ENCODE measurements around the gene ENTREP1.

DNA sequence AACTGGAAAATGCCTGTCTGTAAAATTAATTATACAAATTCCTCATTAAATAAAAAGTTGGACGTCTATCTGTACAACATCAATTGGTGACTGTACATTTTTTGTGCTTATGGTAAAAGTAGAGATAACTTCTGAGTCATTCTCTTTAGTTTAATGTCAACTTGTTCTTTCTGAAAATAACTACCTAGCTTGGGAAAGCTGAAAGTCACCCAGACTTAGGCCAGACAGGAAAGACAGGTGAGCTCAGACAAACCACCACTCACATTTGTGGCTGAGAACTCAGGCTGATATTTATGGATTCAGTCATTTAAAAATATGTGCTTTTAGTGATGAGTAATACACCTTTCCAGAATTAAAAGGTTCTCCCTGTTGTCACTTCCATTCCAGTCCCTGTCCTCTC, 31.9 kb upstream of the ENTREP1 start:
- TF ChIP-seq POLR2AphosphoS5 (IDR thresholded peaks at IDR 0.05; ENCODE audit: low read depth): no peak
- TF ChIP-seq, protein P1, sequence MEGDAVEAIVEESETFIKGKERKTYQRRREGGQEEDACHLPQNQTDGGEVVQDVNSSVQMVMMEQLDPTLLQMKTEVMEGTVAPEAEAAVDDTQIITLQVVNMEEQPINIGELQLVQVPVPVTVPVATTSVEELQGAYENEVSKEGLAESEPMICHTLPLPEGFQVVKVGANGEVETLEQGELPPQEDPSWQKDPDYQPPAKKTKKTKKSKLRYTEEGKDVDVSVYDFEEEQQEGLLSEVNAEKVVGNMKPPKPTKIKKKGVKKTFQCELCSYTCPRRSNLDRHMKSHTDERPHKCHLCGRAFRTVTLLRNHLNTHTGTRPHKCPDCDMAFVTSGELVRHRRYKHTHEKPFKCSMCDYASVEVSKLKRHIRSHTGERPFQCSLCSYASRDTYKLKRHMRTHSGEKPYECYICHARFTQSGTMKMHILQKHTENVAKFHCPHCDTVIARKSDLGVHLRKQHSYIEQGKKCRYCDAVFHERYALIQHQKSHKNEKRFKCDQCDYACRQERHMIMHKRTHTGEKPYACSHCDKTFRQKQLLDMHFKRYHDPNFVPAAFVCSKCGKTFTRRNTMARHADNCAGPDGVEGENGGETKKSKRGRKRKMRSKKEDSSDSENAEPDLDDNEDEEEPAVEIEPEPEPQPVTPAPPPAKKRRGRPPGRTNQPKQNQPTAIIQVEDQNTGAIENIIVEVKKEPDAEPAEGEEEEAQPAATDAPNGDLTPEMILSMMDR (conservative IDR thresholded peaks at IDR 0.05; ENCODE audit: low read depth in 2 of 2): no peak
- TF ChIP-seq, protein P2, sequence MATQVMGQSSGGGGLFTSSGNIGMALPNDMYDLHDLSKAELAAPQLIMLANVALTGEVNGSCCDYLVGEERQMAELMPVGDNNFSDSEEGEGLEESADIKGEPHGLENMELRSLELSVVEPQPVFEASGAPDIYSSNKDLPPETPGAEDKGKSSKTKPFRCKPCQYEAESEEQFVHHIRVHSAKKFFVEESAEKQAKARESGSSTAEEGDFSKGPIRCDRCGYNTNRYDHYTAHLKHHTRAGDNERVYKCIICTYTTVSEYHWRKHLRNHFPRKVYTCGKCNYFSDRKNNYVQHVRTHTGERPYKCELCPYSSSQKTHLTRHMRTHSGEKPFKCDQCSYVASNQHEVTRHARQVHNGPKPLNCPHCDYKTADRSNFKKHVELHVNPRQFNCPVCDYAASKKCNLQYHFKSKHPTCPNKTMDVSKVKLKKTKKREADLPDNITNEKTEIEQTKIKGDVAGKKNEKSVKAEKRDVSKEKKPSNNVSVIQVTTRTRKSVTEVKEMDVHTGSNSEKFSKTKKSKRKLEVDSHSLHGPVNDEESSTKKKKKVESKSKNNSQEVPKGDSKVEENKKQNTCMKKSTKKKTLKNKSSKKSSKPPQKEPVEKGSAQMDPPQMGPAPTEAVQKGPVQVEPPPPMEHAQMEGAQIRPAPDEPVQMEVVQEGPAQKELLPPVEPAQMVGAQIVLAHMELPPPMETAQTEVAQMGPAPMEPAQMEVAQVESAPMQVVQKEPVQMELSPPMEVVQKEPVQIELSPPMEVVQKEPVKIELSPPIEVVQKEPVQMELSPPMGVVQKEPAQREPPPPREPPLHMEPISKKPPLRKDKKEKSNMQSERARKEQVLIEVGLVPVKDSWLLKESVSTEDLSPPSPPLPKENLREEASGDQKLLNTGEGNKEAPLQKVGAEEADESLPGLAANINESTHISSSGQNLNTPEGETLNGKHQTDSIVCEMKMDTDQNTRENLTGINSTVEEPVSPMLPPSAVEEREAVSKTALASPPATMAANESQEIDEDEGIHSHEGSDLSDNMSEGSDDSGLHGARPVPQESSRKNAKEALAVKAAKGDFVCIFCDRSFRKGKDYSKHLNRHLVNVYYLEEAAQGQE (IDR thresholded peaks at IDR 0.05; ENCODE audit: unreplicated experiment): no peak

Measured in GM23338 (cell line).